ENCODE measurements around the gene SLC1A4.
"Not testable (repeated sequence)": the region's sequence is repeated elsewhere in the genome, so short reads cannot be mapped to it uniquely, and the experiment has no call there.

The SLC1A4 gene

DNA sequence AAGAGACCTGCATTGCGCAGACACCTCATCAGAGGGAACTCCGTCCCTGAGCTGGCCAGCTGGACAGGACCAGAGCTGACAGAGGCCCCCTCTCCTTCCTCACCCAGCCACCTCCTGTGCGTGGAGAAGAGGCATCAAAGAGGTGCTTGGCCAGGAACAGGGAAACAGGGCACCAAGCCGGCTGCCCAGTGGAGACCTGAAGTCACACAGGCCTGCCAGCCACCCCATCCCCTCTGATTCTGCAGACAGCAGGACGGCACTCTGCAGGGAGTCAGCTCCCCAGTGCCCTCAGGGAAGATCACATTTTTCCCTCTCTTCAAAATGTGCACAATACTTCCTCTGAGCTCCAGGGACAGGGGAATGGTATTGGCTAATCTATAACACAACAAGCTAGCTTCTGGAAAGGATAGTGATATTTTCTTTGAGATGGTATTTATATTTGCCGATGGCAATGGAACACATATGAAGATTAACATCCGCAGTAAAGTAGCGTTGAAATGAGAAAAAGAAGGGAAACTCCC, 30.5 kb downstream of the SLC1A4 start:
- TF ChIP-seq SPI1 (IDR thresholded peaks at IDR 0.05; ENCODE audit: low read depth, low read length) (no peak), POU2F2 (IDR thresholded peaks at IDR 0.05; ENCODE audit: low read depth, low read length) (no peak), TAF1 (IDR thresholded peaks at IDR 0.05; ENCODE audit: low read depth, low read length) (no peak), PAX5 (IDR thresholded peaks at IDR 0.05; ENCODE audit: insufficient read depth, low read length, severe bottlenecking) (no peak), POLR2AphosphoS5 (IDR thresholded peaks at IDR 0.05; ENCODE audit: low read depth, low read length) (no peak), POLR2A (IDR thresholded peaks at IDR 0.05; ENCODE audit: low read depth, low read length) (no peak)
- DNase-seq (ENCODE audit: insufficient read length, low spot score) (no peak), FAIRE-seq (no peak)

DNA sequence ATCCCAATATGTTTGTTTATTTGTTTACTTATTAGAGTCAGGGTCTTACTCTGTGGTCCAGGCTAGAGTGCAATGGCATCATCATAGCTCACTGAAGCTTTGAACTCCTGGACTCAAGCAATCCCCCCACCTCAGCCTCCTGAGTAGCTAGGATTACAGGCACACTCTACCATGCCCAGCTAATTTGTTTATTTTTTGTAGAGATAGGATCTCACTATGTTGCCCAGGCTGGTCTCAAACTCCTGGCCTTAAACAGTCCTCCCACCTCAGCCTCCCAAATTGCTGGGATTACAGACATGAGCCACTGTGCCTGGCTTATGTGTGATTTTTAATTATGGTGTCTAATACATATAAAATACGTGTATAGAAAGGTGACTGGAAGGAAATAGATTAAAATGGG, 31.1 kb downstream of the SLC1A4 start:
- DNase-seq (ENCODE audit: insufficient read length, low spot score); FAIRE-seq: not testable (repeated sequence)

DNA sequence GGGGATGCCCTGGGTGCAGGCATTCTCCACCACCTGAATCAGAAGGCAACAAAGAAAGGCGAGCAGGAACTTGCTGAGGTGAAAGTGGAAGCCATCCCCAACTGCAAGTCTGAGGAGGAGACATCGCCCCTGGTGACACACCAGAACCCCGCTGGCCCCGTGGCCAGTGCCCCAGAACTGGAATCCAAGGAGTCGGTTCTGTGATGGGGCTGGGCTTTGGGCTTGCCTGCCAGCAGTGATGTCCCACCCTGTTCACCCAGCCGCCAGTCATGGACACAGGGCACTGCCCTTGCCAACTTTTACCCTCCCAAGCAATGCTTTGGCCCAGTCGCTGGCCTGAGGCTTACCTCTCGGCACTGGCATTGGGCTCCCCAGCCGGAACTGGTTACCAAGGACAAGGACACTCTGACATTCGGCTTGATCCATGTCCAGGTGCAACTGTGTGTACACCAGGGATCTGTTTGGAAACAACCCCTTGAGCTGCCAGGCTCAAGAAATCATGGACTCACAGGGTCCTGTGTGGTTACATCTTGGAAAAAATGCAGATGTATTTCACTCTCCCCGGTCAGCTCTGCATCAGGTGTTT, 31.8 kb downstream of the SLC1A4 start:
- TF ChIP-seq POU2F2 (IDR thresholded peaks at IDR 0.05; ENCODE audit: low read depth, low read length) (no peak), TAF1 (IDR thresholded peaks at IDR 0.05; ENCODE audit: low read depth, low read length) (no peak), PAX5 (IDR thresholded peaks at IDR 0.05; ENCODE audit: insufficient read depth, low read length, severe bottlenecking) (no peak), POLR2AphosphoS5 (IDR thresholded peaks at IDR 0.05; ENCODE audit: low read depth, low read length) (no peak), POLR2A (IDR thresholded peaks at IDR 0.05; ENCODE audit: low read depth, low read length) (no peak), SPI1 (IDR thresholded peaks at IDR 0.05; ENCODE audit: low read depth, low read length) (no peak)
- no peak for DNase-seq (ENCODE audit: insufficient read length, low spot score)
- no peak for FAIRE-seq

DNA sequence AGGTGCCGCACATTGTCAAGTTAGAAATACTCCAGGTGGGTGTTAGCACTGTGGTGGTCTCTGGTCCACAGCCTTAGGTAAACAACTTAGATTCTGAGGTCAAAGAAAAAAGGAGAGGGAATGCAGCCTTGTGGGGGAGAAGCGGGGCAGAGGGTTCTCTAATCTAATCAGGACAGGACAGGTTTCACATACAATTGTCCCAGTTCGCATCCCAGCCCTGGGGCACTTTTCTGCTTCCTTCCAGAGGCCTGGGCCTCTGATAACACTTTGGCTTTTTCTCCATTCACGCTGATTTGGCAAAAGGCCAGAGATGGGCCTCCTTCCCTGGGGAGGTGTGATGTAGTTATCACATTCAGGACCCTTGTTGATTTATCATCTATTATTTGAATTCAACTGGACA, 32.5 kb downstream of the SLC1A4 start:
- FAIRE-seq, result no peak
- TF ChIP-seq SPI1 (IDR thresholded peaks at IDR 0.05; ENCODE audit: low read depth, low read length), result no peak
- no peak for TF ChIP-seq POLR2AphosphoS5 (IDR thresholded peaks at IDR 0.05; ENCODE audit: low read depth, low read length)
- no peak for TF ChIP-seq POLR2A (IDR thresholded peaks at IDR 0.05; ENCODE audit: low read depth, low read length)
- no peak for TF ChIP-seq POU2F2 (IDR thresholded peaks at IDR 0.05; ENCODE audit: low read depth, low read length)
- TF ChIP-seq TAF1 (IDR thresholded peaks at IDR 0.05; ENCODE audit: low read depth, low read length), result no peak
- TF ChIP-seq PAX5 (IDR thresholded peaks at IDR 0.05; ENCODE audit: insufficient read depth, low read length, severe bottlenecking), result no peak
- DNase-seq (ENCODE audit: insufficient read length, low spot score), result no peak

DNA sequence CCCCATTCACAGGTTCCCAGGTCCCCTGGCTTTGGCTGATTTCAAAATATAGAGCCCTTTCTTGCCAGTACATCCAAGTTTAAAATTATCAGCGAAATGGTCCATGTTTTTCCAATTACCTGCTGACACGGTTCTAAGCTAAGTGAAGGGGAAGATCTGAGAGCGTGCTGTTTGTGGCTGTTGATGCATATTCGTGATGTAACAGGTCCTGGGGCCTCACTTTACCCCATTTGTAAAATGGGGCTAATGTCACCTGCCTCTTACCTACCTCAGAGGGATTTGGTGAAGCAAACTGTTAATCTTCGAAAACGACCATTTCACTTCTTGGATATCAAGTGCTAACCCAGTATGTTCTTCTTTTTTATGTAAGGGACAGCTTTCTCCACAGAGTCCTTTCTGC, 33.0 kb downstream of the SLC1A4 start:
- no peak for FAIRE-seq
- no peak for TF ChIP-seq PAX5 (IDR thresholded peaks at IDR 0.05; ENCODE audit: insufficient read depth, low read length, severe bottlenecking)
- no peak for TF ChIP-seq POU2F2 (IDR thresholded peaks at IDR 0.05; ENCODE audit: low read depth, low read length)
- no peak for TF ChIP-seq TAF1 (IDR thresholded peaks at IDR 0.05; ENCODE audit: low read depth, low read length)
- no peak for TF ChIP-seq SPI1 (IDR thresholded peaks at IDR 0.05; ENCODE audit: low read depth, low read length)
- no peak for TF ChIP-seq POLR2AphosphoS5 (IDR thresholded peaks at IDR 0.05; ENCODE audit: low read depth, low read length)
- no peak for TF ChIP-seq POLR2A (IDR thresholded peaks at IDR 0.05; ENCODE audit: low read depth, low read length)

DNA sequence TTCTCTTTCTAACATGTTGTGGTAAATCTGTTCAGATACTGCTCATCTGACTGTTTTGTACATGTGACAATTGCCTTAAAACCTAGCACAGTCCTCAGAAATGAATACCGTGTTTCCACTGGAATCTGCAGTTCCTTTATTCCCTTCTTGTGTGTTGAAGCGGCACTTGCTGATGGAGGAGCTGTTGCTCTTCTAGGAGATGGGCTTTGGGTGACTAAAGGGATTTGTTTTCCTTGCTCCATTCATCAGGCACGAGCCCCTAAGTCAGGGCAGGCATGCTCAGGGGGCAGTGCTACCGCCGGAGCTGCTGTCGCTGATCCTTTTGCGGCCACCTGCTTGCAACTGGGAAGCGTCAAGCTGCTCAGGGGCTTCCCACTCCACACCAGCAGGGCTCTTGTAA, 34.5 kb downstream of the SLC1A4 start:
- TF ChIP-seq POLR2A (IDR thresholded peaks at IDR 0.05; ENCODE audit: low read depth, low read length) (no peak), SPI1 (IDR thresholded peaks at IDR 0.05; ENCODE audit: low read depth, low read length) (no peak)
- no peak for FAIRE-seq
- DNase-seq (ENCODE audit: insufficient read length, low spot score), result no peak

More for the DNA sequence above, 33.0 kb downstream of the SLC1A4 start:
- DNase-seq (ENCODE audit: insufficient read length, low spot score), result no peak

DNA sequence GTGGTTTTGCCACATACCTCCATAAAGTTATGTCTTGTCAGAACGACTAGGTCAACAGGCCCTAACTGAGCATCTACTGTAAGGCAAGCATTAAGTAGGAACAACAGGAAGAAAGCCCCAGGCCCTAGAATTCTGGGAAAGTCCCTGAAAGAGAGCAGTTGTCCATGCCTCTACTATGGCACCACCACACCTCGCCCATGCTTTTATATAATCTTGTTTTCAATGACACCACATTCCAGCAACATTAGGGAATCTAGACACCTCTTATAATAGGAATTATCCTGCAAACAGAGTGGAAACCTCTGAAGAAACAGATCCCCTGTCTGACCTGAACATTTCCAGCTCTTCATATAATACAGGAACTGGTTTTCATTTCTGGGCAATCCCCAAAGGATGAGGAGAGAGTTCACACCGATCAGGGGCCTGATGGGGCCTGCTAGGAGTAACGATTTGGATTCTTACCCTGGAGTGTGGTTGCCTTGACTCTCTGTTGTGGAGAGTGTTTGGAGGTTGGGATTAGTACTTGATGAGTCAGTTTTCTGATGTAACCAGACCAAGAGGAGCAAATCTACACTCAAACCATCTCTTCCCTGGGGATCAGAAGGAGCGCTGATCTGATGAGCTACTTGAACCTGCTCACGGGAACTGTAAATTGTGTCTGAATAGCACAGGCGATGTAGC, 35.1 kb downstream of the SLC1A4 start:
- DNase-seq (ENCODE audit: insufficient read length, low spot score) (no peak), FAIRE-seq (no peak)
- TF ChIP-seq POU2F2 (IDR thresholded peaks at IDR 0.05; ENCODE audit: low read depth, low read length), result no peak
- TF ChIP-seq SPI1 (IDR thresholded peaks at IDR 0.05; ENCODE audit: low read depth, low read length), result no peak
- TF ChIP-seq TAF1 (IDR thresholded peaks at IDR 0.05; ENCODE audit: low read depth, low read length), result no peak
- TF ChIP-seq POLR2A (IDR thresholded peaks at IDR 0.05; ENCODE audit: low read depth, low read length), result no peak
- no peak for TF ChIP-seq POLR2AphosphoS5 (IDR thresholded peaks at IDR 0.05; ENCODE audit: low read depth, low read length)
- no peak for TF ChIP-seq PAX5 (IDR thresholded peaks at IDR 0.05; ENCODE audit: insufficient read depth, low read length, severe bottlenecking)

DNA sequence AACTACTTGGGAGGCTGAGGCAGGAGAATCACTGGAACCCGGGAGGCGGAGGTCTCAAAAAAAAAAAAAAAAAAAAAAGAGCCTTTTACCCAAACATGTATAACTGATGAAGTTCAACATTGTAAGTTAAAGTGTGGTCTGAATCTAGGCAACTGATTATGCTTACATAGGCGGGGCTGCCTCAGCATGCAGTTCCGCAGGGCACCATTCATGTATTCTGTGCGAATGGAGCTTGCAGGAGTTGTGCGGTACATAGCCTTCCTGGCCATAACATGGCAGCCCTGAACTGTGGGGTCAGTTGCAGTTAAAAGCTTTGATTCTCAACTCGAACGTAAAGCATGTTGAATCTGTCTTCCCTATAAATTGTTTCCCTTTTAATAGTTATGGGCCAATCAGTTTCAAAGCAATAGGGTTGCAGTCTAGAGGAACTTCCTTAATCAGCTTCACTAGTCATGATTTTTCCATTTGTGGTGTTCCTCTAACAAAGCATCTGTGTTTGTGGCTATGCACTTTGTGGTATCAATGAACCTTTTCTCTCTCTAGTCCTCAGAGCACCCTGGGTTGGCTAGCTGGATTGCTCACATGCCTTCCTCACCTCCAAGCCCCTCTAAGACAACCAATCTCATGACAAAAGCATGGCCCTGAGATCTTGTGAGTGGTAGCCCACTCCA, 36.4 kb downstream of the SLC1A4 start:
- no peak for TF ChIP-seq TAF1 (IDR thresholded peaks at IDR 0.05; ENCODE audit: low read depth, low read length)
- no peak for TF ChIP-seq POLR2A (IDR thresholded peaks at IDR 0.05; ENCODE audit: low read depth, low read length)
- no peak for TF ChIP-seq SPI1 (IDR thresholded peaks at IDR 0.05; ENCODE audit: low read depth, low read length)
- DNase-seq (ENCODE audit: insufficient read length, low spot score) (no peak), FAIRE-seq (peak; percentile 63)

DNA sequence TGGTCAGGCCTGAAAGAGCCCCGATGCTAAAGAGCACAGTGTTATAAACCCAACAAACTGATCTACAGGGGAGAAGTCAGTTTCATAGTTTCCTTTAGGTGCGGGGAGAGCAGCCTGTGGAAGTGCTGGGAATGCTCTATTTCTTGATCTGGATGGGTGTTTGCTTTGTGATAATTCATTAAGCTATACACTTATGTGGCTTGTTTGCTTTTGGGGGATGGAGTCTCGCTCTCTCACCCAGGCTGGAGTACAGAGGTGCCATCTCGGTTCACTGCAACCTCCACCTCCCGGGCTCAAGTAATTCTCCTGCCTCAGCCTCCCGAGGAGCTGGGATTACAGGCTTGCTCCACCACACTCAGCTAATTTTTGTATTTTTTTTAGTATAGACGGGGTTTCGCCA, 37.0 kb downstream of the SLC1A4 start:
- no peak for TF ChIP-seq POLR2A (IDR thresholded peaks at IDR 0.05; ENCODE audit: low read depth, low read length)
- TF ChIP-seq TAF1 (IDR thresholded peaks at IDR 0.05; ENCODE audit: low read depth, low read length), result no peak
- TF ChIP-seq POU2F2 (IDR thresholded peaks at IDR 0.05; ENCODE audit: low read depth, low read length), result no peak
- TF ChIP-seq PAX5 (IDR thresholded peaks at IDR 0.05; ENCODE audit: insufficient read depth, low read length, severe bottlenecking), result no peak
- TF ChIP-seq SPI1 (IDR thresholded peaks at IDR 0.05; ENCODE audit: low read depth, low read length), result no peak
- TF ChIP-seq POLR2AphosphoS5 (IDR thresholded peaks at IDR 0.05; ENCODE audit: low read depth, low read length), result no peak
- FAIRE-seq (no peak), DNase-seq (ENCODE audit: insufficient read length, low spot score) (no peak)
